ENCODE data around the gene MLF2.

The MLF2 gene

GRCh38 chr12:6786416-6787094 is 33.6 kb upstream of the MLF2 start:
- Histone ChIP-seq H3K4me1 (ENCODE audit: control insufficient read depth in 2 of 2, insufficient read depth in 2 of 2, low read length in 2 of 2) (no peaks in the 10 kb centered on the region), H3K27ac (ENCODE audit: low read depth in 2 of 2, low read length in 2 of 2) (no peak overlapping the region), H3K27me3 (ENCODE audit: control insufficient read depth in 2 of 2, insufficient read depth in 2 of 2, low read length in 2 of 2) (no peaks in the 10 kb centered on the region), H3K36me3 (ENCODE audit: control insufficient read depth in 2 of 2, insufficient read depth in 2 of 2, low read length in 2 of 2) (no peaks in the 10 kb centered on the region), H3K4me3 (ENCODE audit: low read length in 2 of 2) (peak overlapping the region in 1 of 2 donors; percentile 20), H3K9ac (ENCODE audit: low read depth in 1 of 2, low read length in 2 of 2) (peak overlapping the region in 1 of 2 donors; percentile 5), H3K9me3 (ENCODE audit: control insufficient read depth in 2 of 2, low read length in 2 of 2) (no peaks in the 10 kb centered on the region)

- Histone ChIP-seq H3K36me3 (ENCODE audit: control insufficient read depth in 2 of 2, insufficient read depth in 2 of 2, low read length in 2 of 2) (no peaks in the 10 kb centered on the region), H3K9ac (ENCODE audit: low read depth in 1 of 2, low read length in 2 of 2) (no peak overlapping the region), H3K27ac (ENCODE audit: low read depth in 2 of 2, low read length in 2 of 2) (no peak overlapping the region), H3K27me3 (ENCODE audit: control insufficient read depth in 2 of 2, insufficient read depth in 2 of 2, low read length in 2 of 2) (no peaks in the 10 kb centered on the region), H3K4me1 (ENCODE audit: control insufficient read depth in 2 of 2, insufficient read depth in 2 of 2, low read length in 2 of 2) (no peaks in the 10 kb centered on the region), H3K9me3 (ENCODE audit: control insufficient read depth in 2 of 2, low read length in 2 of 2) (no peaks in the 10 kb centered on the region), H3K4me3 (ENCODE audit: low read length in 2 of 2) (no peak overlapping the region)
Observed at GRCh38 chr12:6784761-6785160, 31.8 kb upstream of the MLF2 start.

- Histone ChIP-seq H3K9me3 (ENCODE audit: control insufficient read depth in 2 of 2, low read length in 2 of 2) (no peaks in the 10 kb centered on the region), H3K4me1 (ENCODE audit: control insufficient read depth in 2 of 2, insufficient read depth in 2 of 2, low read length in 2 of 2) (peaks cover 2 to 4% of the 10 kb centered on the region in 2 donors), H3K27me3 (ENCODE audit: control insufficient read depth in 2 of 2, insufficient read depth in 2 of 2, low read length in 2 of 2) (no peaks in the 10 kb centered on the region), H3K27ac (ENCODE audit: low read depth in 2 of 2, low read length in 2 of 2) (no peak overlapping the region), H3K4me3 (ENCODE audit: low read length in 2 of 2) (no peak overlapping the region), H3K36me3 (ENCODE audit: control insufficient read depth in 2 of 2, insufficient read depth in 2 of 2, low read length in 2 of 2) (no peaks in the 10 kb centered on the region), H3K9ac (ENCODE audit: low read depth in 1 of 2, low read length in 2 of 2) (no peak overlapping the region)
Observed at GRCh38 chr12:6784296-6784695, 31.4 kb upstream of the MLF2 start.

GRCh38 chr12:6783828-6784227 is 30.9 kb upstream of the MLF2 start:
- no peaks in the 10 kb centered on the region for H3K9me3 ChIP-seq (ENCODE audit: control insufficient read depth in 2 of 2, low read length in 2 of 2)
- H3K4me3 ChIP-seq (ENCODE audit: low read length in 2 of 2): no peak overlapping the region
- H3K9ac ChIP-seq (ENCODE audit: low read depth in 1 of 2, low read length in 2 of 2): no peak overlapping the region
- H3K36me3 ChIP-seq (ENCODE audit: control insufficient read depth in 2 of 2, insufficient read depth in 2 of 2, low read length in 2 of 2): no peaks in the 10 kb centered on the region
- H3K4me1 ChIP-seq (ENCODE audit: control insufficient read depth in 2 of 2, insufficient read depth in 2 of 2, low read length in 2 of 2): peaks cover 4 to 5% of the 10 kb centered on the region in 2 donors
- no peak overlapping the region for H3K27ac ChIP-seq (ENCODE audit: low read depth in 2 of 2, low read length in 2 of 2)
- no peaks in the 10 kb centered on the region for H3K27me3 ChIP-seq (ENCODE audit: control insufficient read depth in 2 of 2, insufficient read depth in 2 of 2, low read length in 2 of 2)

- Histone ChIP-seq H3K27me3 (ENCODE audit: control insufficient read depth in 2 of 2, insufficient read depth in 2 of 2, low read length in 2 of 2) (no peaks in the 10 kb centered on the region), H3K27ac (ENCODE audit: low read depth in 2 of 2, low read length in 2 of 2) (no peak overlapping the region), H3K4me3 (ENCODE audit: low read length in 2 of 2) (no peak overlapping the region), H3K36me3 (ENCODE audit: control insufficient read depth in 2 of 2, insufficient read depth in 2 of 2, low read length in 2 of 2) (no peaks in the 10 kb centered on the region), H3K4me1 (ENCODE audit: control insufficient read depth in 2 of 2, insufficient read depth in 2 of 2, low read length in 2 of 2) (peaks cover 9 to 10% of the 10 kb centered on the region in 2 donors), H3K9ac (ENCODE audit: low read depth in 1 of 2, low read length in 2 of 2) (no peak overlapping the region), H3K9me3 (ENCODE audit: control insufficient read depth in 2 of 2, low read length in 2 of 2) (no peaks in the 10 kb centered on the region)
Observed at GRCh38 chr12:6782850-6783566, 30.1 kb upstream of the MLF2 start.

GRCh38 chr12:6782119-6782518 is 29.2 kb upstream of the MLF2 start:
- H3K27ac ChIP-seq (ENCODE audit: low read depth in 2 of 2, low read length in 2 of 2): no peak overlapping the region
- no peak overlapping the region for H3K9ac ChIP-seq (ENCODE audit: low read depth in 1 of 2, low read length in 2 of 2)
- H3K9me3 ChIP-seq (ENCODE audit: control insufficient read depth in 2 of 2, low read length in 2 of 2): no peaks in the 10 kb centered on the region
- no peak overlapping the region for H3K4me3 ChIP-seq (ENCODE audit: low read length in 2 of 2)
- peaks cover 9 to 10% of the 10 kb centered on the region in 2 donors for H3K4me1 ChIP-seq (ENCODE audit: control insufficient read depth in 2 of 2, insufficient read depth in 2 of 2, low read length in 2 of 2)
- H3K36me3 ChIP-seq (ENCODE audit: control insufficient read depth in 2 of 2, insufficient read depth in 2 of 2, low read length in 2 of 2): no peaks in the 10 kb centered on the region
- no peaks in the 10 kb centered on the region for H3K27me3 ChIP-seq (ENCODE audit: control insufficient read depth in 2 of 2, insufficient read depth in 2 of 2, low read length in 2 of 2)

GRCh38 chr12:6780573-6780972 is 27.6 kb upstream of the MLF2 start:
- H3K9ac ChIP-seq (ENCODE audit: low read depth in 1 of 2, low read length in 2 of 2): no peak overlapping the region
- no peaks in the 10 kb centered on the region for H3K36me3 ChIP-seq (ENCODE audit: control insufficient read depth in 2 of 2, insufficient read depth in 2 of 2, low read length in 2 of 2)
- H3K4me3 ChIP-seq (ENCODE audit: low read length in 2 of 2): no peak overlapping the region
- no peaks in the 10 kb centered on the region for H3K9me3 ChIP-seq (ENCODE audit: control insufficient read depth in 2 of 2, low read length in 2 of 2)
- H3K4me1 ChIP-seq (ENCODE audit: control insufficient read depth in 2 of 2, insufficient read depth in 2 of 2, low read length in 2 of 2): peaks cover 12 to 17% of the 10 kb centered on the region in 2 donors
- no peaks in the 10 kb centered on the region for H3K27me3 ChIP-seq (ENCODE audit: control insufficient read depth in 2 of 2, insufficient read depth in 2 of 2, low read length in 2 of 2)
- H3K27ac ChIP-seq (ENCODE audit: low read depth in 2 of 2, low read length in 2 of 2): no peak overlapping the region

- Histone ChIP-seq H3K4me3 (ENCODE audit: low read length in 2 of 2) (no peak overlapping the region), H3K27ac (ENCODE audit: low read depth in 2 of 2, low read length in 2 of 2) (no peak overlapping the region), H3K9me3 (ENCODE audit: control insufficient read depth in 2 of 2, low read length in 2 of 2) (no peaks in the 10 kb centered on the region), H3K4me1 (ENCODE audit: control insufficient read depth in 2 of 2, insufficient read depth in 2 of 2, low read length in 2 of 2) (peaks cover 17 to 19% of the 10 kb centered on the region in 2 donors), H3K9ac (ENCODE audit: low read depth in 1 of 2, low read length in 2 of 2) (no peak overlapping the region), H3K36me3 (ENCODE audit: control insufficient read depth in 2 of 2, insufficient read depth in 2 of 2, low read length in 2 of 2) (no peaks in the 10 kb centered on the region), H3K27me3 (ENCODE audit: control insufficient read depth in 2 of 2, insufficient read depth in 2 of 2, low read length in 2 of 2) (no peaks in the 10 kb centered on the region)
Observed at GRCh38 chr12:6779708-6780432, 26.9 kb upstream of the MLF2 start.

- H3K4me3 ChIP-seq (ENCODE audit: low read length in 2 of 2): peak overlapping the region; percentile 71
- H3K4me1 ChIP-seq (ENCODE audit: control insufficient read depth in 2 of 2, insufficient read depth in 2 of 2, low read length in 2 of 2): peaks cover 17 to 19% of the 10 kb centered on the region in 2 donors
- peak overlapping the region; percentile 17 to 68 for H3K27ac ChIP-seq (ENCODE audit: low read depth in 2 of 2, low read length in 2 of 2)
- no peaks in the 10 kb centered on the region for H3K36me3 ChIP-seq (ENCODE audit: control insufficient read depth in 2 of 2, insufficient read depth in 2 of 2, low read length in 2 of 2)
- H3K9me3 ChIP-seq (ENCODE audit: control insufficient read depth in 2 of 2, low read length in 2 of 2): no peaks in the 10 kb centered on the region
- peak overlapping the region in 1 of 2 donors; percentile 51 for H3K9ac ChIP-seq (ENCODE audit: low read depth in 1 of 2, low read length in 2 of 2)
- H3K27me3 ChIP-seq (ENCODE audit: control insufficient read depth in 2 of 2, insufficient read depth in 2 of 2, low read length in 2 of 2): no peaks in the 10 kb centered on the region
Observed at GRCh38 chr12:6778574-6779550, 25.9 kb upstream of the MLF2 start.

Data from mucosa of rectum (tissue), 2 donors.